Tibial nerve (tissue), 4 donors: Measurements from ENCODE around the gene NELL2.

ENCODE experiments used
- EP300 ChIP-seq, 2 donors: sonication (generic); formaldehyde crosslinking; IDR thresholded peaks; one replicate each; pipeline ENCODE4 v1.6.1; 2017; ENCODE audit warnings: antibody characterized with exemption in 2 of 2, mild to moderate bottlenecking in 1 of 2
- POLR2A ChIP-seq, 2 donors: fragments of 450-650 bp; IDR thresholded peaks; one replicate each; pipeline ENCODE4 v1.6.1; 2017; ENCODE audit warnings: antibody characterized with exemption in 2 of 2, mild to moderate bottlenecking in 2 of 2, moderate library complexity in 2 of 2
- TF ChIP-seq, protein P1 (sequence below), 5 experiments: fragments of 200-600 bp in 3 of 5; fragments of 450-650 bp in 2 of 5; sonication (generic) in 3 of 5; IDR thresholded peaks; one replicate each; pipeline ENCODE4 v1.5.1; 2016 to 2019; ENCODE audit warnings: antibody characterized with exemption in 5 of 5, mild to moderate bottlenecking in 3 of 5, moderate library complexity in 2 of 5

DNA sequence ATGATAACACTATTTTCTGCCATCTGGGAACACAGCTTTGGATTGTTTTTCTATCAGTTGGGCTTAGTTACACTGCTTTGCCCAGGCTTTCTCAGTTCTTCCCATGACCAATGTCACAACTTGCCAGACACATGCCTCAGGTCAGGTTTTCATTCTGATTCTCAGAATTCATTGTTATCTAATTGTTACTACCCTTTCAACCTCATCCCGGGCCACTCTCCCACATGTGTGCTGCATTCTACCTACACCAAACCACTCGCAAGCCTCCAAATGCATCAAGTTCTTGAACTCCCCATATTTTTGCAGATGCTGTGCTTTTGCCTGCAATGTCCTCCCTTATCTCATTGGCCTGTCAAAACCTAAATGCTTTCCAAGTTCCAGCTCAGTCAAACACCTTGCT is 36.3 kb downstream of the NELL2 start:
- TF ChIP-seq, protein P1, sequence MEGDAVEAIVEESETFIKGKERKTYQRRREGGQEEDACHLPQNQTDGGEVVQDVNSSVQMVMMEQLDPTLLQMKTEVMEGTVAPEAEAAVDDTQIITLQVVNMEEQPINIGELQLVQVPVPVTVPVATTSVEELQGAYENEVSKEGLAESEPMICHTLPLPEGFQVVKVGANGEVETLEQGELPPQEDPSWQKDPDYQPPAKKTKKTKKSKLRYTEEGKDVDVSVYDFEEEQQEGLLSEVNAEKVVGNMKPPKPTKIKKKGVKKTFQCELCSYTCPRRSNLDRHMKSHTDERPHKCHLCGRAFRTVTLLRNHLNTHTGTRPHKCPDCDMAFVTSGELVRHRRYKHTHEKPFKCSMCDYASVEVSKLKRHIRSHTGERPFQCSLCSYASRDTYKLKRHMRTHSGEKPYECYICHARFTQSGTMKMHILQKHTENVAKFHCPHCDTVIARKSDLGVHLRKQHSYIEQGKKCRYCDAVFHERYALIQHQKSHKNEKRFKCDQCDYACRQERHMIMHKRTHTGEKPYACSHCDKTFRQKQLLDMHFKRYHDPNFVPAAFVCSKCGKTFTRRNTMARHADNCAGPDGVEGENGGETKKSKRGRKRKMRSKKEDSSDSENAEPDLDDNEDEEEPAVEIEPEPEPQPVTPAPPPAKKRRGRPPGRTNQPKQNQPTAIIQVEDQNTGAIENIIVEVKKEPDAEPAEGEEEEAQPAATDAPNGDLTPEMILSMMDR (IDR thresholded peaks at IDR 0.05), result no peak
- TF ChIP-seq POLR2A (IDR thresholded peaks at IDR 0.05) (no peak), EP300 (IDR thresholded peaks at IDR 0.05) (no peak)
